ENCODE data around the gene CENPM.

The CENPM gene

DNA sequence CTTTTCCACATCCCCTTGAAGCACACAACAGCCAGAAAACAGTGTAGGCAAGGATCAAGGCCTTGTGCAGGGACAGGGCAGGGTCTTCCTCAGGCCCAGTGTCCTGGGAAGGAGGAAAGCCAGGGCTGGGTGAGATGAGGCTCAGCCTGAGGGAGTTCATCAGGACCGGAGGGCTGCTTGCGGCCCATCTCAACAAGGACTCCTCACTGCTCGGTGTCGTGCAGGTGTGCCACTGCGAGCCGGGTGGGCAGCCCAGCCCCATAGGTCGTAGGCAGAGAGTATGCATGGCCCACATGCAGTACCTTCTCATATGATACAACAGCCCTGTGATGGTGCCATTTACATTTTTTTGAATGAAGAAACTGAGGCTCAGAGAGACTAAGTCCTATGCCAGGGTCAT is 44.9 kb downstream of the CENPM start:
- TF ChIP-seq RAD21 (IDR thresholded peaks at IDR 0.05; ENCODE audit: low read depth) (no peak), ZBTB7A (IDR thresholded peaks at IDR 0.05; ENCODE audit: low read depth) (no peak), TCF12 (IDR thresholded peaks at IDR 0.05; ENCODE audit: low read depth) (no peak), EP300 (IDR thresholded peaks at IDR 0.05; ENCODE audit: borderline replicate concordance) (no peak), FOXM1 (IDR thresholded peaks at IDR 0.05; ENCODE audit: borderline replicate concordance, low read depth) (no peak)
- TF ChIP-seq, protein P1, sequence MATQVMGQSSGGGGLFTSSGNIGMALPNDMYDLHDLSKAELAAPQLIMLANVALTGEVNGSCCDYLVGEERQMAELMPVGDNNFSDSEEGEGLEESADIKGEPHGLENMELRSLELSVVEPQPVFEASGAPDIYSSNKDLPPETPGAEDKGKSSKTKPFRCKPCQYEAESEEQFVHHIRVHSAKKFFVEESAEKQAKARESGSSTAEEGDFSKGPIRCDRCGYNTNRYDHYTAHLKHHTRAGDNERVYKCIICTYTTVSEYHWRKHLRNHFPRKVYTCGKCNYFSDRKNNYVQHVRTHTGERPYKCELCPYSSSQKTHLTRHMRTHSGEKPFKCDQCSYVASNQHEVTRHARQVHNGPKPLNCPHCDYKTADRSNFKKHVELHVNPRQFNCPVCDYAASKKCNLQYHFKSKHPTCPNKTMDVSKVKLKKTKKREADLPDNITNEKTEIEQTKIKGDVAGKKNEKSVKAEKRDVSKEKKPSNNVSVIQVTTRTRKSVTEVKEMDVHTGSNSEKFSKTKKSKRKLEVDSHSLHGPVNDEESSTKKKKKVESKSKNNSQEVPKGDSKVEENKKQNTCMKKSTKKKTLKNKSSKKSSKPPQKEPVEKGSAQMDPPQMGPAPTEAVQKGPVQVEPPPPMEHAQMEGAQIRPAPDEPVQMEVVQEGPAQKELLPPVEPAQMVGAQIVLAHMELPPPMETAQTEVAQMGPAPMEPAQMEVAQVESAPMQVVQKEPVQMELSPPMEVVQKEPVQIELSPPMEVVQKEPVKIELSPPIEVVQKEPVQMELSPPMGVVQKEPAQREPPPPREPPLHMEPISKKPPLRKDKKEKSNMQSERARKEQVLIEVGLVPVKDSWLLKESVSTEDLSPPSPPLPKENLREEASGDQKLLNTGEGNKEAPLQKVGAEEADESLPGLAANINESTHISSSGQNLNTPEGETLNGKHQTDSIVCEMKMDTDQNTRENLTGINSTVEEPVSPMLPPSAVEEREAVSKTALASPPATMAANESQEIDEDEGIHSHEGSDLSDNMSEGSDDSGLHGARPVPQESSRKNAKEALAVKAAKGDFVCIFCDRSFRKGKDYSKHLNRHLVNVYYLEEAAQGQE (IDR thresholded peaks at IDR 0.05; ENCODE audit: low read depth) = no peak

DNA sequence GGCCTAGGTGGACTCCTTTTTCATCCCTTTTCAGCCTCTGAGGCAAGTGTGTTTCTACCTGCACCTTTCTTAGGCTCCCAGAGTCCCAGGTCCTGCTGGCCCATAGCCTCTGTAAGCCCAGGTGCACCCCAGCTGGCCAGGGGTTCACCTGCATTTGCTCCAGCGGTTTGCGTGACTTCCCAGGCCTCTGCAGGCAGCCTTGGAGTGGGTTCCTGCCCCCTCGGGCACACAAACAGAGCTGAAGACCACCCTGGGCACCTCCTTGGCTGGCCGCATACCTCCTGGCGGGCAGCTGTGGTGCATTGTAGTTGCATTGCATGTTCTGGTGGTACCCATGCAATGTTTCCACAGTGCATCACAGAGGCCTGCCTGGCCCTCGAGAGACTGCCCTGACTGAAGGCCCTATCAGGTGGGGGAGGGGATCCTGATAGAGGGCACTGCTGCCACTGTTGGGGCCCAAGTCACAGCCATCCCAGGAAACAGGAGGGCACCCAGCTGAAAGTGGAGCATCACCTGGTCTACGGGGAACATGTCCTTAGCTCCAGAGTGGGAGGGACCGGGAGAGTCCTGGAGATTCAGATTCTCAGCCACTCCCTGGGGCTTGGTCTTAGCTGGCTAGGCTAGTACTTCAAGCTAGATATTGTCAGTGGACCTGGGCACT is 46.2 kb downstream of the CENPM start:
- TF ChIP-seq, protein P1 (IDR thresholded peaks at IDR 0.05; ENCODE audit: low read depth) = no peak
- no peak for TF ChIP-seq TAF1 (IDR thresholded peaks at IDR 0.05; ENCODE audit: low read depth)
- no peak for TF ChIP-seq CREB1 (IDR thresholded peaks at IDR 0.05; ENCODE audit: low read depth)
- TF ChIP-seq TCF12 (IDR thresholded peaks at IDR 0.05; ENCODE audit: low read depth) = no peak

DNA sequence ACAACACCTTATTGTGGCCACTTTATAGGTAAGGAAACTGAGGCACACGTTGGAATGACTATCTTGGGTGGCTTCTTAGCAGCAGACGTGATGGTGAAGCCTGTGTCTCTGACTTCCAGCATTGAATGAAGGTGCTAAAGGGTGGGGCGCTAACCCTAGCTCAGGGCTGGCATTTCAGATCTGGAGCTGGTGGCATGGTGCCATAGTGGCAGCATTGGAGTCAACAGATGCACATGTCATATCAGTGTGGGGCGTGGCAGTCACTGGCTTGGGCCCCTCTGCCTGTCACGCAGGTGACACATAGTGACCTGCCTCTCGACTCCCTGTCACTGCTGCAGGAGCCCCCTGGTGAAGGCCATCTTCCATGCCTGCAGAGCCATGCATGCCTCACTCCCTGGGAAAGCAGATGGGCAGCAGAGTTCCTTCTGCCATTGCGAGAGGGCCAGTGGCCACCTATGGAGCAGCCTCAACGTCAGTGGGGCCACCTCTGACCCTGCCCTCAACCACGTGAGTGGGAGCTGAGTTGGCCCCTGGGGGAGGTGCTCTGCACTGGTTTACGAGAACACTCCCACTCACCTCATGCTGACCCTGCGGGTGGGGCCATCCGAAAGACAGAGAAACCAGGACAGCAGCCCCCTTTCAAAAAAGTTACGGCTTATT is 46.8 kb downstream of the CENPM start:
- no peak for TF ChIP-seq EGR1 (IDR thresholded peaks at IDR 0.05)
- no peak for TF ChIP-seq RAD21 (IDR thresholded peaks at IDR 0.05; ENCODE audit: low read depth)
- TF ChIP-seq TAF1 (IDR thresholded peaks at IDR 0.05; ENCODE audit: low read depth) = no peak

DNA sequence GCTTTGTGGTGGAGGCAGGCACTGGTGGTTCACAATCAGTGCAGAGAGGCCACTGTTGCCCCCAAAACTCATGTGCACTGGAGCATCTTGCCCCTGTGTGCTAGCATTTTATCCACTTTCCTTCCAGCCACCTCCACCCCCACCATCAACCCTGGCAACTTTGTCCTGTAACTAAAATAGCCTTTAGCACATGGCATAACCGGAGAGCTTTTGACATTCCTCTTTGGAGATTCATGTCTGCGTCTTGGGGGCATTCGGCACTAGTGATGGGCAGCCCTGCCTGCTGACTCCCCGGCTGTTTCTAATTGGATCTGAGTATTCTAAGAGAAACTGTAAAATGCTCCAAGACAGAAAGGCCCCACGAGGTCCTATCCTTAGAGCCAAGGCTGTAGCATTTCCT is 47.8 kb downstream of the CENPM start:
- TF ChIP-seq NFIC (IDR thresholded peaks at IDR 0.05) = no peak

DNA sequence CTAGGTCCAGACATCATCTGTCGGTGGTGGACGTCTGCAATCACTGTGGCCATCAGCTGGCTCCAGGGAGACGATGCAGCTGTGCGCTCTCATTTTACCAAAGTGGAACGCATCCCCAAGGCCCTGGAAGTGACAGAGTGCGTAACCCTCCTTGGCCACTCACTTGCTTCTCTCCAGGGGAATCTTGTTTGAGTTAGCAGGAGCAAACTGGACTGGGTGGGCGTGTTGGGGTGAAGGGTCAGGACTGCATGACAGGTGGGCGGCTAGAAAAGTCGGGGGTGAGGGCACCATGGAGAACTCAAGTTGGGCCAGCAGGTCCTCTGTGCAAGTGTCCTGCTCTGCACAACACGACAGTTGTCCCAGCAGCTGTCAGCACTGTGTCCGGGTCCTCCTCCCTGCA is 48.3 kb downstream of the CENPM start:
- no peak for TF ChIP-seq NFIC (IDR thresholded peaks at IDR 0.05)
- no peak for TF ChIP-seq FOXM1 (IDR thresholded peaks at IDR 0.05; ENCODE audit: borderline replicate concordance, low read depth)
- TF ChIP-seq ZBTB7A (IDR thresholded peaks at IDR 0.05; ENCODE audit: low read depth) = no peak
- TF ChIP-seq CREB1 (IDR thresholded peaks at IDR 0.05; ENCODE audit: low read depth) = no peak
- TF ChIP-seq, protein P2, sequence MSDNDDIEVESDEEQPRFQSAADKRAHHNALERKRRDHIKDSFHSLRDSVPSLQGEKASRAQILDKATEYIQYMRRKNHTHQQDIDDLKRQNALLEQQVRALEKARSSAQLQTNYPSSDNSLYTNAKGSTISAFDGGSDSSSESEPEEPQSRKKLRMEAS (IDR thresholded peaks at IDR 0.05) = no peak
- no peak for TF ChIP-seq EGR1 (IDR thresholded peaks at IDR 0.05)
- TF ChIP-seq YY1 (IDR thresholded peaks at IDR 0.05; ENCODE audit: low read depth) = no peak
- TF ChIP-seq, protein P3, sequence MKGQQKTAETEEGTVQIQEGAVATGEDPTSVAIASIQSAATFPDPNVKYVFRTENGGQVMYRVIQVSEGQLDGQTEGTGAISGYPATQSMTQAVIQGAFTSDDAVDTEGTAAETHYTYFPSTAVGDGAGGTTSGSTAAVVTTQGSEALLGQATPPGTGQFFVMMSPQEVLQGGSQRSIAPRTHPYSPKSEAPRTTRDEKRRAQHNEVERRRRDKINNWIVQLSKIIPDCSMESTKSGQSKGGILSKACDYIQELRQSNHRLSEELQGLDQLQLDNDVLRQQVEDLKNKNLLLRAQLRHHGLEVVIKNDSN (IDR thresholded peaks at IDR 0.05) = no peak
- no peak for TF ChIP-seq TCF12 (IDR thresholded peaks at IDR 0.05; ENCODE audit: low read depth)
- no peak for TF ChIP-seq TAF1 (IDR thresholded peaks at IDR 0.05; ENCODE audit: low read depth)
- TF ChIP-seq EP300 (IDR thresholded peaks at IDR 0.05; ENCODE audit: borderline replicate concordance) = no peak
- TF ChIP-seq, protein P1 (IDR thresholded peaks at IDR 0.05; ENCODE audit: low read depth) = no peak
